GM12892 (cell line): ENCODE measurements around the gene PRKAG2.

Experiments used
- POLR2A ChIP-seq: IDR thresholded peaks from 2 replicates; pipeline ENCODE4 v1.6.1; 2011; ENCODE audit warnings: low read depth, low read length, control low read depth
- POLR2AphosphoS5 ChIP-seq: IDR thresholded peaks from 2 replicates; pipeline ENCODE4 v1.6.1; 2011; ENCODE audit warnings: low read depth, low read length, control low read depth

DNA sequence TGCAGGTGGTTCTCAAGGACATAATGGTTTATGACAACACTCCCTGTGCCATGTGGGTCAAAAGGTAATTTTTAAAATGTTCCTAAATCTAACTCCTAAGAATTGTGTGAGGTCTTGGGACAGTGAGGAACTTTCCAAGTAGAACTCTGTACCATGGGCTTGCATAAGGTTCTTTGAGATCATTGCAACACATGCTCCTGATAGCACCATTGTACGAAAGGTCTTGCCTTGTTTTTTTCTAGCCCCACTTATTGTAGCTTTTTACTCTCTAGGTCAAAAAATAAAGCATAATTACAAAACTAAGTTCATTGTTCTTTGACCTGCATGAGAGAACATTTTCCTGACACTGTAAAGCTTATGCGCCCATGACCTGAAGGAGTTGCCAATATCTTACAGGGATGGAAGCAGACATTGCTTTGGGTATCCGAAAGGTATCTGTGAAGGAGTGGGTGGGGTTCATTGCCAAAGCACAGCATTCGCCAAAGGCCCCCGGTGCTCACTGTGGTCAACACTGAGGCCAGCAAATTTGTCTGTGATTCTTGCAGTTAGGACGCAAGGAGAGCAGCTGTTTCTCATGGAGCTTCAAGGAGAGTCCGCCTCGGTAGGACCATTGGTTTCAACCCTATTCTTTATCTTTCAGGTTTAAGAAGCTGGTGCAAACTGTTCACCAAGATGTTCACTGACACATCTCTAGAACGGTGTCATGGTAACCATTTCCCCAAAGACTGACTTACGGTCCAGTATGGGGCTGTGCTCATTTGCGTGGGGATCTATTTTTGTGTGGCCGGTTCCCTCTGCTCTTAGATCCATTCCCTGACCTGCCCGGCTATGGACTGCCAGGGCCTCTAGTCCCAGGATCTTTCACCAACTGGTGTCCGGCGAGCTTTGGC lies 7.6 kb upstream of the PRKAG2 start:
- TF ChIP-seq POLR2A = no peak
- no peak for TF ChIP-seq POLR2AphosphoS5
